ENCODE results near the gene LRRC4C. TPM values are rescaled to one million over a fixed set of nuclear protein-coding genes. Genes with fewer than 3 reads are reported as not detected.

The LRRC4C gene
- total RNA-seq, 2 donors from 2014 or later, result 0.84 to 0.95 TPM

DNA sequence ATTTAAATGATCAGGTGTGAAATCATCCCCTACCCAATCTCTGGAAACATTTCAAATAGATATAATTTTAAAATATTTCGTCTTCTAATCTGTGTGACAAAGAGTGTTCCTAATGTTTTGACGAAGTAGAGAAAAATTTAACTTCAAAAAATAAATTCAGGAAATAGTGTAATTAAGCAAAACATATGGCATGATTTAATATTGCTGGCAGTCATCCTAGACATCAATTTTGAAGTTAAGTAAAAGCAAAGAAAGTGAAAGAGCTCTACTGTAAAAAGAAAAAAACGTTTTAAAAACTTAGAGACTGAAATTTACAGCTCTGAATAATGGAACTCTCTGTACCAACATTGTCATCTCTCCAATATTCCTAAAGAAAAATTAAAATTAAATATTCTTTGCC lies 1062.3 kb downstream of the LRRC4C start:
- no peaks in the 10 kb centered on the region for H3K36me3 Mint-ChIP-seq (ENCODE audit: low read depth)
- Histone ChIP-seq H3K27me3 (ENCODE audit: control insufficient read depth, insufficient read depth, low read length, poor library complexity, severe bottlenecking) (no peaks in the 10 kb centered on the region), H3K4me3 (ENCODE audit: low read length) (no peak overlapping the region), H3K9ac (ENCODE audit: extremely low read depth, low read length, poor library complexity, severe bottlenecking) (no peak overlapping the region), H3K4me1 (ENCODE audit: control insufficient read depth, insufficient read depth, low read length) (no peaks in the 10 kb centered on the region), H3K9me3 (ENCODE audit: control insufficient read depth, low read length) (no peaks in the 10 kb centered on the region), H3K36me3 (ENCODE audit: control insufficient read depth, insufficient read depth, low read length) (no peaks in the 10 kb centered on the region), H3K27ac (ENCODE audit: low read depth, low read length) (no peak overlapping the region)
- no peak for DNase-seq
- H3K4me1 Mint-ChIP-seq, result no peaks in the 10 kb centered on the region
- no peak overlapping the region for H3K4me3 Mint-ChIP-seq
- no peaks in the 10 kb centered on the region for H3K27me3 Mint-ChIP-seq (ENCODE audit: insufficient read depth)
- WGBS, 2 experiments (ENCODE audit: insufficient coverage in 1 of 2, insufficient read length in 1 of 2), result 60% methylated on average over 2 of the region's 3 CpGs; no CpG with 5 or more reads in 1 of the 2 experiments
- no peaks in the 10 kb centered on the region for H3K9me3 Mint-ChIP-seq
- TF ChIP-seq, protein P1, sequence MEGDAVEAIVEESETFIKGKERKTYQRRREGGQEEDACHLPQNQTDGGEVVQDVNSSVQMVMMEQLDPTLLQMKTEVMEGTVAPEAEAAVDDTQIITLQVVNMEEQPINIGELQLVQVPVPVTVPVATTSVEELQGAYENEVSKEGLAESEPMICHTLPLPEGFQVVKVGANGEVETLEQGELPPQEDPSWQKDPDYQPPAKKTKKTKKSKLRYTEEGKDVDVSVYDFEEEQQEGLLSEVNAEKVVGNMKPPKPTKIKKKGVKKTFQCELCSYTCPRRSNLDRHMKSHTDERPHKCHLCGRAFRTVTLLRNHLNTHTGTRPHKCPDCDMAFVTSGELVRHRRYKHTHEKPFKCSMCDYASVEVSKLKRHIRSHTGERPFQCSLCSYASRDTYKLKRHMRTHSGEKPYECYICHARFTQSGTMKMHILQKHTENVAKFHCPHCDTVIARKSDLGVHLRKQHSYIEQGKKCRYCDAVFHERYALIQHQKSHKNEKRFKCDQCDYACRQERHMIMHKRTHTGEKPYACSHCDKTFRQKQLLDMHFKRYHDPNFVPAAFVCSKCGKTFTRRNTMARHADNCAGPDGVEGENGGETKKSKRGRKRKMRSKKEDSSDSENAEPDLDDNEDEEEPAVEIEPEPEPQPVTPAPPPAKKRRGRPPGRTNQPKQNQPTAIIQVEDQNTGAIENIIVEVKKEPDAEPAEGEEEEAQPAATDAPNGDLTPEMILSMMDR (conservative IDR thresholded peaks at IDR 0.05), result no peak
- no peak overlapping the region for H3K27ac Mint-ChIP-seq

DNA sequence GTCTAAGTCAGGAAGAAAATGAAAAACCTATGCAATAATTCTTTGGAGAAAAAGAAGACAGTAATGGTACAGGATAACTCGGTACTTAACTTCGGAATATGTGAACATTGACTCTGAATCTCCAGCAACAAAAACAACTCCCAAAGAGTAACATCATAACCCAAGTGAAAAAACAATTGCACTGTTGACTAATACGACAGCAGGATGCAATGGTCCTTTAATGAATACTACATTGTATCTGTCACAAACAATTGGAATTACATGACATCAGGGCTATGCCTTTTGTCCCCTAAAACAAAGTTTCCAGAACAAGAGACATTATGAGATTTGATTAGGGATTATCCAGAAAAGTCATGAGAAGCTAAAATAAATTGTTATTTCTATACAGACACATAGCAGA lies 1065.9 kb downstream of the LRRC4C start:
- H3K27me3 ChIP-seq (ENCODE audit: control insufficient read depth, insufficient read depth, low read length, poor library complexity, severe bottlenecking), result no peaks in the 10 kb centered on the region
- no peak for DNase-seq
- H3K4me1 ChIP-seq (ENCODE audit: control insufficient read depth, insufficient read depth, low read length), result no peaks in the 10 kb centered on the region
- H3K27me3 Mint-ChIP-seq (ENCODE audit: insufficient read depth), result no peaks in the 10 kb centered on the region
- H3K27ac ChIP-seq (ENCODE audit: low read depth, low read length), result no peak overlapping the region
- H3K4me3 ChIP-seq (ENCODE audit: low read length), result no peak overlapping the region
- no peaks in the 10 kb centered on the region for H3K36me3 Mint-ChIP-seq (ENCODE audit: low read depth)
- H3K27ac Mint-ChIP-seq, result no peak overlapping the region
- H3K9me3 Mint-ChIP-seq, result no peaks in the 10 kb centered on the region
- H3K36me3 ChIP-seq (ENCODE audit: control insufficient read depth, insufficient read depth, low read length), result no peaks in the 10 kb centered on the region
- no peak overlapping the region for H3K9ac ChIP-seq (ENCODE audit: extremely low read depth, low read length, poor library complexity, severe bottlenecking)
- TF ChIP-seq, protein P1 (conservative IDR thresholded peaks at IDR 0.05), result no peak
- H3K4me3 Mint-ChIP-seq, result no peak overlapping the region
- H3K9me3 ChIP-seq (ENCODE audit: control insufficient read depth, low read length), result no peaks in the 10 kb centered on the region
- no peaks in the 10 kb centered on the region for H3K4me1 Mint-ChIP-seq
- WGBS, 2 experiments (ENCODE audit: insufficient coverage in 1 of 2, insufficient read length in 1 of 2), result 100% methylated on average over 3 of the region's 3 CpGs; no CpG with 5 or more reads in 1 of the 2 experiments

DNA sequence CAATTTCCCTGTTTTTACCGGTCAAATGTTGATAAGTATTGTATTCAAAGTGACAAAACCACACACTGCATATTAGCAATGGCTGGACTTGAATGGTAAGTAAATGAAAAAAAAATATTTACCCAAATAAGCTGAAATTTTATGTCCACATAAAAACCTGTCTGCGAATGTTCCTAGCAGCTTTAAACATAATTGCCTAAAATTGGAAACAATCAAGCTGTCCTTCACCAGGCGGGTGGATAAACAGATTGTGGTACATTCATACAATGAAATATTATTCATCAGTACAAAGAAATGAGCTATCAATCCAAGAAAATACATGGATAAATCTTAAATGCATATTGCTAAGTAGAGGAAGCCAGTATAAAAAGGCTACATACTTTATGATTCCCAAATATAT lies 1067.8 kb downstream of the LRRC4C start:
- Histone ChIP-seq H3K9ac (ENCODE audit: extremely low read depth, low read length, poor library complexity, severe bottlenecking) (no peak overlapping the region), H3K36me3 (ENCODE audit: control insufficient read depth, insufficient read depth, low read length) (no peaks in the 10 kb centered on the region), H3K4me3 (ENCODE audit: low read length) (no peak overlapping the region), H3K9me3 (ENCODE audit: control insufficient read depth, low read length) (no peaks in the 10 kb centered on the region), H3K4me1 (ENCODE audit: control insufficient read depth, insufficient read depth, low read length) (no peaks in the 10 kb centered on the region), H3K27ac (ENCODE audit: low read depth, low read length) (no peak overlapping the region), H3K27me3 (ENCODE audit: control insufficient read depth, insufficient read depth, low read length, poor library complexity, severe bottlenecking) (no peaks in the 10 kb centered on the region)
- Mint-ChIP-seq H3K27ac (no peak overlapping the region), H3K4me1 (no peaks in the 10 kb centered on the region), H3K4me3 (no peak overlapping the region), H3K9me3 (no peaks in the 10 kb centered on the region), H3K27me3 (ENCODE audit: insufficient read depth) (no peaks in the 10 kb centered on the region), H3K36me3 (ENCODE audit: low read depth) (no peaks in the 10 kb centered on the region)
- TF ChIP-seq, protein P1 (conservative IDR thresholded peaks at IDR 0.05), result no peak
- no peak for DNase-seq
- 100% methylated on average over 1 to 3 of the region's 3 CpGs for WGBS, 2 experiments (ENCODE audit: insufficient coverage in 1 of 2, insufficient read length in 1 of 2)

All from endodermal cell (in vitro differentiated cells).